GM12875 (cell line): ENCODE results near the gene KLF6.

Source experiments
- H3K4me3 ChIP-seq: one replicate; pipeline ENCODE4 v1.5.1; 2011; ENCODE audit warnings: low read depth, low read length, control low read depth
- CTCF ChIP-seq: IDR thresholded peaks from 2 replicates; pipeline ENCODE4 v1.5.1; 2011; ENCODE audit warnings: low read depth, mild to moderate bottlenecking, control low read depth, inconsistent platforms, low read length, moderate library complexity, borderline replicate concordance; ENCODE audit not compliant: insufficient read depth

Gene KLF6

GRCh38 chr10:3774018-3774813 lies 10.8 kb downstream of the KLF6 start:
- TF ChIP-seq CTCF = no peak
- H3K4me3 ChIP-seq = no peak overlapping the region

- no peak for TF ChIP-seq CTCF
- no peak overlapping the region for H3K4me3 ChIP-seq
Measured at GRCh38 chr10:3773460-3774017, 11.5 kb downstream of the KLF6 start.

- no peak overlapping the region for H3K4me3 ChIP-seq
- TF ChIP-seq CTCF = no peak
Measured at GRCh38 chr10:3772361-3773171, 12.4 kb downstream of the KLF6 start.

- H3K4me3 ChIP-seq = no peak overlapping the region
- TF ChIP-seq CTCF = no peak
Measured at GRCh38 chr10:3770611-3771110, 14.3 kb downstream of the KLF6 start.

GRCh38 chr10:3769556-3769955 lies 15.5 kb downstream of the KLF6 start:
- no peak overlapping the region for H3K4me3 ChIP-seq
- TF ChIP-seq CTCF = no peak

GRCh38 chr10:3766046-3766756 lies 18.8 kb downstream of the KLF6 start:
- no peak for TF ChIP-seq CTCF
- H3K4me3 ChIP-seq = no peak overlapping the region
